ENCODE data around the gene FPGS. TPM values are rescaled to one million over a fixed set of nuclear protein-coding genes. Genes with fewer than 3 reads are reported as not detected.

Gene FPGS
- polyA plus RNA-seq, 1 of the 3 experiments (the other 2 are of a cell fraction) = 82.7 TPM

DNA sequence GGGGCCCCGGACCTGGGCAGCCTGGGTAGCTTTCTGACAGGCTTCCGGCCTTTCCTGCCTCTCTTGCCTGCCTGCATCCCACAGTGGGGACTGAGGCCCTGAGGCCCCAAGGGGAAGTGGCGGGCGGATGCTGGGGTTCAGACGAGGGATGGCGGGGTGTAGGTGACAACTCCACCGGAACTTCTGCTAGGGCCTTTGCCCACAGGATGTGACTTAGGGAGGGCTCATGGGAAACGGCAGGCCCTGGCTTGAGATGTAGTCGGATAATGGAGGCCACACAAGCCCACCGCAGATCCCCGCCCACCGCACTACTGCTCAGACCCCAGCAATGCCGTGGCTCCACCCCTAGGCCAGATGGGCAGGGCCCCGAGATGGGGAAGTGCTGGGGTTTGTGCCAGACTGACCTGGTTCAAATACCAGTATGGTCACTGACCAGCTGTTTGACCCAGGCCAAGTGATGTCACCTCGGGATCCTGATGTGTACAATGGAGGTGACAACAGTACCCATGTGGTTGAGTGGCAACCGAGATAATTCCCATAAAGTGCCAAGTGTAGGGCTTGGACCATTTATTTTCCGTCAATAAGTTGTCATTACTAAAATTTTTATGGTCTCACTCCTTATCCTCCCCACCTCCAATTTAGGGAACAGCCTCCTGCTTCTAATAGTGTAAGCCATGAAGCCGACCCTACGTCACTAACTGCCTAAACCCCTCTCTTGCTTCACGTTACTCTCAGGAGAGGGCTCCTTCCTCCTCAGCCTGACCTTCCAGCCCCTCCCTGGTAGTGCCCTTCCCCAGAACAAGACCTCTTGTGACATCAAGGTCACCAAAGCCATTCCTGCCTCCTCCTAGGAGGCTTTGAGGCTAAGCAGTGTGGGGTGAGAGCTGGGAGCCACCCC lies 19.3 kb upstream of the FPGS start:
- H3K4me2 ChIP-seq = no peak overlapping the region
- peaks cover 16% of the 10 kb centered on the region in 2 experiments for H3K36me3 ChIP-seq (replicated peaks in 1 of 2; ENCODE audit: control insufficient read depth in 1 of 2, insufficient read depth in 2 of 2, low read length in 1 of 2)
- H3K27ac ChIP-seq (ENCODE audit: low read depth in 2 of 2, low read length in 1 of 2) = no peak overlapping the region
- no peak overlapping the region for H3K9ac ChIP-seq
- TF ChIP-seq RFX5 (IDR thresholded peaks at IDR 0.05; ENCODE audit: low read length) = no peak
- no peak for TF ChIP-seq RCOR1 (IDR thresholded peaks at IDR 0.05; ENCODE audit: low read length)
- TF ChIP-seq, protein P1, sequence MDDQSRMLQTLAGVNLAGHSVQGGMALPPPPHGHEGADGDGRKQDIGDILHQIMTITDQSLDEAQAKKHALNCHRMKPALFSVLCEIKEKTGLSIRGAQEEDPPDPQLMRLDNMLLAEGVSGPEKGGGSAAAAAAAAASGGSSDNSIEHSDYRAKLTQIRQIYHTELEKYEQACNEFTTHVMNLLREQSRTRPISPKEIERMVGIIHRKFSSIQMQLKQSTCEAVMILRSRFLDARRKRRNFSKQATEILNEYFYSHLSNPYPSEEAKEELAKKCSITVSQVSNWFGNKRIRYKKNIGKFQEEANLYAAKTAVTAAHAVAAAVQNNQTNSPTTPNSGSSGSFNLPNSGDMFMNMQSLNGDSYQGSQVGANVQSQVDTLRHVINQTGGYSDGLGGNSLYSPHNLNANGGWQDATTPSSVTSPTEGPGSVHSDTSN (IDR thresholded peaks at IDR 0.05) = no peak
- TF ChIP-seq EZH2phosphoT487 (IDR thresholded peaks at IDR 0.05; ENCODE audit: borderline replicate concordance, low read depth) = no peak
- TF ChIP-seq ELF1 (IDR thresholded peaks at IDR 0.05) = no peak
- no peak for TF ChIP-seq SMC3 (IDR thresholded peaks at IDR 0.05; ENCODE audit: low read depth, low read length)
- no peak for TF ChIP-seq NFIC (IDR thresholded peaks at IDR 0.05; ENCODE audit: borderline replicate concordance)
- TF ChIP-seq, protein P2, sequence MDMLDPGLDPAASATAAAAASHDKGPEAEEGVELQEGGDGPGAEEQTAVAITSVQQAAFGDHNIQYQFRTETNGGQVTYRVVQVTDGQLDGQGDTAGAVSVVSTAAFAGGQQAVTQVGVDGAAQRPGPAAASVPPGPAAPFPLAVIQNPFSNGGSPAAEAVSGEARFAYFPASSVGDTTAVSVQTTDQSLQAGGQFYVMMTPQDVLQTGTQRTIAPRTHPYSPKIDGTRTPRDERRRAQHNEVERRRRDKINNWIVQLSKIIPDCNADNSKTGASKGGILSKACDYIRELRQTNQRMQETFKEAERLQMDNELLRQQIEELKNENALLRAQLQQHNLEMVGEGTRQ (IDR thresholded peaks at IDR 0.05; ENCODE audit: borderline replicate concordance, low read depth, low read length) = no peak
- TF ChIP-seq POLR2AphosphoS5 (IDR thresholded peaks at IDR 0.05; ENCODE audit: low read depth, low read length) = no peak
- no peak for TF ChIP-seq CHD2 (IDR thresholded peaks at IDR 0.05; ENCODE audit: low read length, partially characterized antibody)
- no peak for TF ChIP-seq MXI1 (IDR thresholded peaks at IDR 0.05; ENCODE audit: low read depth, low read length)
- TF ChIP-seq FOSL2 (IDR thresholded peaks at IDR 0.05; ENCODE audit: borderline replicate concordance, low read depth) = no peak
- TF ChIP-seq NRF1 (IDR thresholded peaks at IDR 0.05; ENCODE audit: low read depth, low read length) = no peak
- TF ChIP-seq, protein P3, sequence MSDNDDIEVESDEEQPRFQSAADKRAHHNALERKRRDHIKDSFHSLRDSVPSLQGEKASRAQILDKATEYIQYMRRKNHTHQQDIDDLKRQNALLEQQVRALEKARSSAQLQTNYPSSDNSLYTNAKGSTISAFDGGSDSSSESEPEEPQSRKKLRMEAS (IDR thresholded peaks at IDR 0.05; ENCODE audit: low read depth) = no peak
- no peak for TF ChIP-seq RAD21 (IDR thresholded peaks at IDR 0.05; ENCODE audit: low read length)
- TF ChIP-seq, protein P4, sequence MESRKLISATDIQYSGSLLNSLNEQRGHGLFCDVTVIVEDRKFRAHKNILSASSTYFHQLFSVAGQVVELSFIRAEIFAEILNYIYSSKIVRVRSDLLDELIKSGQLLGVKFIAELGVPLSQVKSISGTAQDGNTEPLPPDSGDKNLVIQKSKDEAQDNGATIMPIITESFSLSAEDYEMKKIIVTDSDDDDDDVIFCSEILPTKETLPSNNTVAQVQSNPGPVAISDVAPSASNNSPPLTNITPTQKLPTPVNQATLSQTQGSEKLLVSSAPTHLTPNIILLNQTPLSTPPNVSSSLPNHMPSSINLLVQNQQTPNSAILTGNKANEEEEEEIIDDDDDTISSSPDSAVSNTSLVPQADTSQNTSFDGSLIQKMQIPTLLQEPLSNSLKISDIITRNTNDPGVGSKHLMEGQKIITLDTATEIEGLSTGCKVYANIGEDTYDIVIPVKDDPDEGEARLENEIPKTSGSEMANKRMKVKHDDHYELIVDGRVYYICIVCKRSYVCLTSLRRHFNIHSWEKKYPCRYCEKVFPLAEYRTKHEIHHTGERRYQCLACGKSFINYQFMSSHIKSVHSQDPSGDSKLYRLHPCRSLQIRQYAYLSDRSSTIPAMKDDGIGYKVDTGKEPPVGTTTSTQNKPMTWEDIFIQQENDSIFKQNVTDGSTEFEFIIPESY (IDR thresholded peaks at IDR 0.05; ENCODE audit: borderline replicate concordance, low read depth) = no peak
- TF ChIP-seq MEF2A (IDR thresholded peaks at IDR 0.05; ENCODE audit: borderline replicate concordance, low read depth) = no peak
- ChIA-PET CTCF (interaction anchor here (0.6 to 6.3 kb wide), 17 partner anchors 8 to 281 kb away, joined by 3 to 87 read pairs (median 5); partner anchors contain the start of gene TOR2A), POLR2A (interaction anchor here (0.5 kb wide), 1 partner anchor 14 kb away, joined by 4 read pairs; no protein-coding TSS in a partner anchor)
- H4K20me1 ChIP-seq (ENCODE audit: insufficient read depth) = peaks cover 21% of the 10 kb centered on the region
- H3K79me2 ChIP-seq (ENCODE audit: insufficient read depth) = peaks cover 25% of the 10 kb centered on the region
- H3F3A ChIP-seq (replicated peaks; ENCODE audit: insufficient read depth) = no peaks in the 10 kb centered on the region
- DNase-seq = no peak
- 93% methylated on average over 16 of the region's 20 CpGs for WGBS (ENCODE audit: low lambda C conversion rate)
- H3K4me3 ChIP-seq (ENCODE audit: low read depth in 2 of 2, low read length in 1 of 2) = no peak overlapping the region
- H3K9me3 ChIP-seq = no peaks in the 10 kb centered on the region
- peaks cover 6 to 31% of the 10 kb centered on the region in 2 experiments for H3K4me1 ChIP-seq (ENCODE audit: control insufficient read depth in 1 of 2, insufficient read depth in 2 of 2, low read depth in 1 of 2, low read length in 1 of 2)
- H3K27me3 ChIP-seq (ENCODE audit: insufficient read depth) = no peaks in the 10 kb centered on the region
- no peak overlapping the region for H2AFZ ChIP-seq (ENCODE audit: low read depth)
- no peaks in the 10 kb centered on the region for H3K9me2 ChIP-seq
